ENCODE results near the gene LAMB4. TPM values are rescaled to one million over a fixed set of nuclear protein-coding genes. Genes with fewer than 3 reads are reported as not detected.

LAMB4 gene
- total and polyA plus RNA-seq, 2 experiments from 2014 or later, result not detected

DNA sequence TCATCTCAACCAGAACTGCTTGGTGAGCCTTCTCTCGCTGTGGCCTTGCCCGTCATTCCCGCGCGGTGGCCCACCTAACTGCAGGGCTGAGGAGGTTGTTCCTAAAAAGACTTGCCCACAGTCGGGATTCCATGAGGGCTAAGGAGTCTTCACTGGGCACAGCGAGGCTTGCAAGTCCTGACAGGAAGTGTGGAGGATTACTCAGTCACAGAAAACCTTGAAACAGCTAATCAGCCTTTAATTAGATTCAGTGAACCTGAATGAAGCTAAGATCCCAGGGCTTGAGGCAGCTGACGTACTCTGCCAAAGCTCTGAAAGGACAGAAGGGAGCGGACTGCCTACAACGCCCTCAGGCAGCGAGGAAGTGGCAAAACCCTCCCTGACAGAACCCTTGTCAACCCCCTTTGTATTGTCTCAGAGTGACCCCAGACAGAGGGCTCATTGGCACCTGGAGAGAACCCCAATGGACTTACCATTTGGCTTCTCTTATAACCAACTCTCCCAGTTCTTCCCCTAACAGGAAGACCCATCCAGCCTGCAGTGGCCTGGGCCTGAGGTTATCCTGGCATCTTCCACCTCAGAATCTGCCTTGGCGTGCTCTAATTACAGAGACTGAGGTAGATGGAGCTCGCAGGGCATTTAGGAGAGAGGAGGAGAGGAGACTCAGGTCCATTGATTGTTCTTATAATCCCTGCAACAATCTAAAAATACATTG lies 2.5 kb upstream of the LAMB4 start (continued):
- no peak for TF ChIP-seq EZH2 (IDR thresholded peaks at IDR 0.05; ENCODE audit: low read depth, unreplicated experiment)
- TF ChIP-seq EZH2phosphoT487 (IDR thresholded peaks at IDR 0.05; ENCODE audit: unreplicated experiment), result no peak
- no peak for TF ChIP-seq CREB1 (CRISPR knock-in tag; IDR thresholded peaks at IDR 0.05; ENCODE audit: low read depth)
- TF ChIP-seq, protein P1, sequence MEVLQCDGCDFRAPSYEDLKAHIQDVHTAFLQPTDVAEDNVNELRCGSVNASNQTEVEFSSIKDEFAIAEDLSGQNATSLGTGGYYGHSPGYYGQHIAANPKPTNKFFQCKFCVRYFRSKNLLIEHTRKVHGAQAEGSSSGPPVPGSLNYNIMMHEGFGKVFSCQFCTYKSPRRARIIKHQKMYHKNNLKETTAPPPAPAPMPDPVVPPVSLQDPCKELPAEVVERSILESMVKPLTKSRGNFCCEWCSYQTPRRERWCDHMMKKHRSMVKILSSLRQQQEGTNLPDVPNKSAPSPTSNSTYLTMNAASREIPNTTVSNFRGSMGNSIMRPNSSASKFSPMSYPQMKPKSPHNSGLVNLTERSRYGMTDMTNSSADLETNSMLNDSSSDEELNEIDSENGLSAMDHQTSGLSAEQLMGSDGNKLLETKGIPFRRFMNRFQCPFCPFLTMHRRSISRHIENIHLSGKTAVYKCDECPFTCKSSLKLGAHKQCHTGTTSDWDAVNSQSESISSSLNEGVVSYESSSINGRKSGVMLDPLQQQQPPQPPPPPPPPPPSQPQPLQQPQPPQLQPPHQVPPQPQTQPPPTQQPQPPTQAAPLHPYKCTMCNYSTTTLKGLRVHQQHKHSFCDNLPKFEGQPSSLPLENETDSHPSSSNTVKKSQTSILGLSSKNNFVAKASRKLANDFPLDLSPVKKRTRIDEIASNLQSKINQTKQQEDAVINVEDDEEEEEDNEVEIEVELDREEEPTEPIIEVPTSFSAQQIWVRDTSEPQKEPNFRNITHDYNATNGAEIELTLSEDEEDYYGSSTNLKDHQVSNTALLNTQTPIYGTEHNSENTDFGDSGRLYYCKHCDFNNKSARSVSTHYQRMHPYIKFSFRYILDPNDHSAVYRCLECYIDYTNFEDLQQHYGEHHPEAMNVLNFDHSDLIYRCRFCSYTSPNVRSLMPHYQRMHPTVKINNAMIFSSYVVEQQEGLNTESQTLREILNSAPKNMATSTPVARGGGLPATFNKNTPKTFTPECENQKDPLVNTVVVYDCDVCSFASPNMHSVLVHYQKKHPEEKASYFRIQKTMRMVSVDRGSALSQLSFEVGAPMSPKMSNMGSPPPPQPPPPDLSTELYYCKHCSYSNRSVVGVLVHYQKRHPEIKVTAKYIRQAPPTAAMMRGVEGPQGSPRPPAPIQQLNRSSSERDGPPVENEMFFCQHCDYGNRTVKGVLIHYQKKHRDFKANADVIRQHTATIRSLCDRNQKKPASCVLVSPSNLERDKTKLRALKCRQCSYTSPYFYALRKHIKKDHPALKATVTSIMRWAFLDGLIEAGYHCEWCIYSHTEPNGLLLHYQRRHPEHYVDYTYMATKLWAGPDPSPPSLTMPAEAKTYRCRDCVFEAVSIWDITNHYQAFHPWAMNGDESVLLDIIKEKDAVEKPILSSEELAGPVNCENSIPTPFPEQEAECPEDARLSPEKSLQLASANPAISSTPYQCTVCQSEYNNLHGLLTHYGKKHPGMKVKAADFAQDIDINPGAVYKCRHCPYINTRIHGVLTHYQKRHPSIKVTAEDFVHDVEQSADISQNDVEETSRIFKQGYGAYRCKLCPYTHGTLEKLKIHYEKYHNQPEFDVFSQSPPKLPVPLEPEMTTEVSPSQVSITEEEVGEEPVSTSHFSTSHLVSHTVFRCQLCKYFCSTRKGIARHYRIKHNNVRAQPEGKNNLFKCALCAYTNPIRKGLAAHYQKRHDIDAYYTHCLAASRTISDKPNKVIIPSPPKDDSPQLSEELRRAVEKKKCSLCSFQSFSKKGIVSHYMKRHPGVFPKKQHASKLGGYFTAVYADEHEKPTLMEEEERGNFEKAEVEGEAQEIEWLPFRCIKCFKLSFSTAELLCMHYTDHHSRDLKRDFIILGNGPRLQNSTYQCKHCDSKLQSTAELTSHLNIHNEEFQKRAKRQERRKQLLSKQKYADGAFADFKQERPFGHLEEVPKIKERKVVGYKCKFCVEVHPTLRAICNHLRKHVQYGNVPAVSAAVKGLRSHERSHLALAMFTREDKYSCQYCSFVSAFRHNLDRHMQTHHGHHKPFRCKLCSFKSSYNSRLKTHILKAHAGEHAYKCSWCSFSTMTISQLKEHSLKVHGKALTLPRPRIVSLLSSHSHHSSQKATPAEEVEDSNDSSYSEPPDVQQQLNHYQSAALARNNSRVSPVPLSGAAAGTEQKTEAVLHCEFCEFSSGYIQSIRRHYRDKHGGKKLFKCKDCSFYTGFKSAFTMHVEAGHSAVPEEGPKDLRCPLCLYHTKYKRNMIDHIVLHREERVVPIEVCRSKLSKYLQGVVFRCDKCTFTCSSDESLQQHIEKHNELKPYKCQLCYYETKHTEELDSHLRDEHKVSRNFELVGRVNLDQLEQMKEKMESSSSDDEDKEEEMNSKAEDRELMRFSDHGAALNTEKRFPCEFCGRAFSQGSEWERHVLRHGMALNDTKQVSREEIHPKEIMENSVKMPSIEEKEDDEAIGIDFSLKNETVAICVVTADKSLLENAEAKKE (CRISPR knock-in tag; IDR thresholded peaks at IDR 0.05), result no peak

DNA sequence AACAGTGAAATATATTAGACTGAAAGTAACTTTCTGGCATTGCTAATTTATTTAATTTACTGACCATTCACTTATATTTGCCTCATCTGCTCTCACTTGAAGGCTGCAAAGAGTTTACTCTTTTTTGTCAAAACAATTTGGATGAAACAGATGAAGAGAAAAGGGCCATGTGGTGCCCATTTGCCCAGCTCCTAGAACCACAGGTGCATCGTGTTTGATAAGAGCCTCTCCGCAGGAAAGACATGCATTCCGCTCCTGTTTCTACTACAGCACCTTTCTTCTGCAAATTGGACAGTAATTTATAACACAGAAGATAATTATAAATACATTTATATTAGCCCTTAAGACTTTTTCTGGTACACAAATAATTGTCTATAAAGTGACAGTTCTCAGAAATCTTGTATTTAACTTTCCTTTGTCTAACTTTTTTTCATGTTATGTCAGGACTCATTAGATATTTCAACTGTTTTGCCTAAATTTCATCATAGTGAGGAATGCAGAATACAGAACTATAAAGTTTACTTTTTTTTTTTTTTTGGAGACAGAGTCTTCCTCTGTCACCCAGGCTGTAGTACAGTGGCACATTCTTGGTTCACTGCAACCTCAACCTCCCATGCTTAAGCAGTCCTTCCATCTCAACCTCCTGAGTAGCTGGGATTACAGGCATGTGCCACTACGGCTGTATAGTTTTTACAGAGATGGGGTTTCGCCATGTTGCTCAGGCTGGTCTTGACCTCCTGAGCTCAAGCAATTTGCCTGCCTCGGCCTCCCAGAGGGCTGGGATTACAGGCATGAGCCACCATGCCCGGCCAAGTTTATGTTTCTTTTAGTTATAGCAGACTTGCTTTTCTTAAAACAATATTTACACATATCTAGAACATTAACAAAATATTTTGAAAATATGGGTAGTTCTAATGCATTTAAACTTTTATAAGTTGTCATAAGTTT lies 869 bp downstream of the LAMB4 start:
- DNase-seq (ENCODE audit: low spot score), result no peak
- Mint-ChIP-seq H3K4me1 (peaks cover 4% of the 10 kb centered on the region; the same call in 2 of the 3 replicates), H3K36me3 (ENCODE audit: low read depth) (no peaks in the 10 kb centered on the region), H3K4me3 (no peak overlapping the region), H3K9me3 (no peaks in the 10 kb centered on the region), H3K27ac (no peak overlapping the region), H3K27me3 (ENCODE audit: insufficient read depth, low read depth, poor library complexity) (no peaks in the 10 kb centered on the region)
- no peaks in the 10 kb centered on the region for H3K36me3 ChIP-seq (ENCODE audit: insufficient read depth)
- no peaks in the 10 kb centered on the region for H3K9me2 ChIP-seq (ENCODE audit: insufficient read depth)
- no peaks in the 10 kb centered on the region for H3K79me2 ChIP-seq (replicated peaks; ENCODE audit: insufficient read depth)
- H3K4me2 ChIP-seq, result no peak overlapping the region
- H2AFZ ChIP-seq, result no peak overlapping the region
- H4K20me1 ChIP-seq (replicated peaks; ENCODE audit: insufficient read depth), result no peaks in the 10 kb centered on the region
- H3K4me3 ChIP-seq, result no peak overlapping the region
- H3K27me3 ChIP-seq (ENCODE audit: insufficient read depth), result no peaks in the 10 kb centered on the region
- no peaks in the 10 kb centered on the region for H3K4me1 ChIP-seq (ENCODE audit: insufficient read depth)
- no peak overlapping the region for H3K27ac ChIP-seq (ENCODE audit: low read depth)
- no peaks in the 10 kb centered on the region for H3F3A ChIP-seq (replicated peaks; ENCODE audit: low read depth)
- ATAC-seq, result no peak
- no peak for TF ChIP-seq CREB1 (CRISPR knock-in tag; IDR thresholded peaks at IDR 0.05; ENCODE audit: low read depth)
- TF ChIP-seq ZNF331 (CRISPR knock-in tag; IDR thresholded peaks at IDR 0.05; ENCODE audit: low read depth), result no peak
- TF ChIP-seq STAT1 (IDR thresholded peaks at IDR 0.05; ENCODE audit: unreplicated experiment), result no peak
- TF ChIP-seq ZNF114 (CRISPR knock-in tag; IDR thresholded peaks at IDR 0.05), result no peak
- TF ChIP-seq, protein P2, sequence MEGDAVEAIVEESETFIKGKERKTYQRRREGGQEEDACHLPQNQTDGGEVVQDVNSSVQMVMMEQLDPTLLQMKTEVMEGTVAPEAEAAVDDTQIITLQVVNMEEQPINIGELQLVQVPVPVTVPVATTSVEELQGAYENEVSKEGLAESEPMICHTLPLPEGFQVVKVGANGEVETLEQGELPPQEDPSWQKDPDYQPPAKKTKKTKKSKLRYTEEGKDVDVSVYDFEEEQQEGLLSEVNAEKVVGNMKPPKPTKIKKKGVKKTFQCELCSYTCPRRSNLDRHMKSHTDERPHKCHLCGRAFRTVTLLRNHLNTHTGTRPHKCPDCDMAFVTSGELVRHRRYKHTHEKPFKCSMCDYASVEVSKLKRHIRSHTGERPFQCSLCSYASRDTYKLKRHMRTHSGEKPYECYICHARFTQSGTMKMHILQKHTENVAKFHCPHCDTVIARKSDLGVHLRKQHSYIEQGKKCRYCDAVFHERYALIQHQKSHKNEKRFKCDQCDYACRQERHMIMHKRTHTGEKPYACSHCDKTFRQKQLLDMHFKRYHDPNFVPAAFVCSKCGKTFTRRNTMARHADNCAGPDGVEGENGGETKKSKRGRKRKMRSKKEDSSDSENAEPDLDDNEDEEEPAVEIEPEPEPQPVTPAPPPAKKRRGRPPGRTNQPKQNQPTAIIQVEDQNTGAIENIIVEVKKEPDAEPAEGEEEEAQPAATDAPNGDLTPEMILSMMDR (conservative IDR thresholded peaks at IDR 0.05; ENCODE audit: low read depth in 2 of 2), result no peak
- TF ChIP-seq, protein P3, sequence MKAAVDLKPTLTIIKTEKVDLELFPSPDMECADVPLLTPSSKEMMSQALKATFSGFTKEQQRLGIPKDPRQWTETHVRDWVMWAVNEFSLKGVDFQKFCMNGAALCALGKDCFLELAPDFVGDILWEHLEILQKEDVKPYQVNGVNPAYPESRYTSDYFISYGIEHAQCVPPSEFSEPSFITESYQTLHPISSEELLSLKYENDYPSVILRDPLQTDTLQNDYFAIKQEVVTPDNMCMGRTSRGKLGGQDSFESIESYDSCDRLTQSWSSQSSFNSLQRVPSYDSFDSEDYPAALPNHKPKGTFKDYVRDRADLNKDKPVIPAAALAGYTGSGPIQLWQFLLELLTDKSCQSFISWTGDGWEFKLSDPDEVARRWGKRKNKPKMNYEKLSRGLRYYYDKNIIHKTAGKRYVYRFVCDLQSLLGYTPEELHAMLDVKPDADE (IDR thresholded peaks at IDR 0.05), result no peak

Measured in GM23338 (cell line).